ENCODE data around the gene CEBPZOS. TPM values are rescaled to one million over a fixed set of nuclear protein-coding genes. Genes with fewer than 3 reads are reported as not detected.
A peak's percentile ranks its signal among the peaks of the same experiment; 100 is the strongest.

The CEBPZOS gene
- total RNA-seq, 1 donor from 2014 or later: 61.3 TPM

- no peak overlapping the region for H3K4me3 ChIP-seq
- peaks cover 85% of the 10 kb centered on the region for H3K36me3 ChIP-seq
- H3K4me1 ChIP-seq: peaks cover 20% of the 10 kb centered on the region
- H3K27ac ChIP-seq (replicated peaks): peak overlapping the region; percentile 22
- TF ChIP-seq, protein P1, sequence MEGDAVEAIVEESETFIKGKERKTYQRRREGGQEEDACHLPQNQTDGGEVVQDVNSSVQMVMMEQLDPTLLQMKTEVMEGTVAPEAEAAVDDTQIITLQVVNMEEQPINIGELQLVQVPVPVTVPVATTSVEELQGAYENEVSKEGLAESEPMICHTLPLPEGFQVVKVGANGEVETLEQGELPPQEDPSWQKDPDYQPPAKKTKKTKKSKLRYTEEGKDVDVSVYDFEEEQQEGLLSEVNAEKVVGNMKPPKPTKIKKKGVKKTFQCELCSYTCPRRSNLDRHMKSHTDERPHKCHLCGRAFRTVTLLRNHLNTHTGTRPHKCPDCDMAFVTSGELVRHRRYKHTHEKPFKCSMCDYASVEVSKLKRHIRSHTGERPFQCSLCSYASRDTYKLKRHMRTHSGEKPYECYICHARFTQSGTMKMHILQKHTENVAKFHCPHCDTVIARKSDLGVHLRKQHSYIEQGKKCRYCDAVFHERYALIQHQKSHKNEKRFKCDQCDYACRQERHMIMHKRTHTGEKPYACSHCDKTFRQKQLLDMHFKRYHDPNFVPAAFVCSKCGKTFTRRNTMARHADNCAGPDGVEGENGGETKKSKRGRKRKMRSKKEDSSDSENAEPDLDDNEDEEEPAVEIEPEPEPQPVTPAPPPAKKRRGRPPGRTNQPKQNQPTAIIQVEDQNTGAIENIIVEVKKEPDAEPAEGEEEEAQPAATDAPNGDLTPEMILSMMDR (IDR thresholded peaks at IDR 0.05; ENCODE audit: borderline replicate concordance): no peak
- H3K27me3 ChIP-seq (ENCODE audit: low read depth): no peaks in the 10 kb centered on the region
- DNase-seq: no peak
- H3K9me3 ChIP-seq (replicated peaks): no peaks in the 10 kb centered on the region
- intact Hi-C loops (cut with micrococcal nuclease): no loop called here
These were observed 47.7 kb downstream of the CEBPZOS start for GRCh38 chr2:37244017-37244416.

GRCh38 chr2:37244755-37245154 lies 48.5 kb downstream of the CEBPZOS start:
- Histone ChIP-seq H3K4me3 (no peak overlapping the region), H3K27ac (replicated peaks) (no peak overlapping the region), H3K9me3 (replicated peaks) (no peaks in the 10 kb centered on the region), H3K4me1 (peaks cover 20% of the 10 kb centered on the region), H3K27me3 (ENCODE audit: low read depth) (no peaks in the 10 kb centered on the region), H3K36me3 (peaks cover 82% of the 10 kb centered on the region)
- intact Hi-C loops (cut with micrococcal nuclease): no loop called here
- TF ChIP-seq, protein P1 (IDR thresholded peaks at IDR 0.05; ENCODE audit: borderline replicate concordance): no peak
- DNase-seq: no peak

- H3K4me3 ChIP-seq: no peak overlapping the region
- H3K9me3 ChIP-seq (replicated peaks): no peaks in the 10 kb centered on the region
- no peaks in the 10 kb centered on the region for H3K27me3 ChIP-seq (ENCODE audit: low read depth)
- DNase-seq: no peak
- peaks cover 20% of the 10 kb centered on the region for H3K4me1 ChIP-seq
- intact Hi-C loops (cut with micrococcal nuclease): no loop called here
- TF ChIP-seq, protein P1 (IDR thresholded peaks at IDR 0.05; ENCODE audit: borderline replicate concordance): no peak
- H3K27ac ChIP-seq (replicated peaks): no peak overlapping the region
- H3K36me3 ChIP-seq: peaks cover 88% of the 10 kb centered on the region
These were observed 49.9 kb downstream of the CEBPZOS start for GRCh38 chr2:37246205-37246604.

DNA sequence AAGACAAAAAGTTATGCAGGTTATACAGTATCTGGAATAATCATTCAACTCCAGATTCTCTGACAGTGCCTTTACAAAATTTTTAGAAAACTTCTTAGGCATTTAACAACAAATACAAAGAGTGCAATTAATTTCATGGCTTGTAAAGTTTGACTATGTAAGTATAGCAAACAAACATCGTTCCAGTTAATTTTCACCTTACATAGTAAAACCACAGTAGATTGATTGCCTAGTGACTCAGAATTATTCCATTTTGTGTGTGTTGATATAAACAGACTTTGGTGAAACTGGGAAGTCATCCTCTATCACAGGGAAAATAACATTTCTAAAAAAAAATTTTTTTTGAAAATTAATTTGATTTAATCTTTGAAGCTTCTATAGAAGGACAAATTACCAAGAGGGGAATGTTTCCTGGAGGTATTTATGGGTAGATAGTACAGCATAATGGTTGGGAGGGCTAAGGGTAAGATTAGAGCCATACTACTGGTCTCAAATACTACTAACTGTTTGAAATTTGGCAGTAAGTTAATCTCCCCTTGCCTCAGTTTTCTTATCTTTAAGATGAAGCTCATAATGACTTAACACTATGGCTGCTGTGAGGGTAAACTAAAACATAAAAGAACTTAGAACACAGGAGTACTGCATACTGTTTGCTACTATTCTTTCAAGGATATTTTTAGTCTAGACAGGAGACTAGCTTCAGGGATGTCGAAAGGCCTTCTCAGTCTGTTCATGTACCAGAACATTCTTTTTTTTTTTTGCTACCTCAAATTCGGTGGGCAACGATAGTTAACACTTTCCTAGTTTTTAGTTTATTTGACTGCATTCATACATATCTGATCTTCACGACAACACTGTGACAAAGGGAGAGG lies 54.8 kb downstream of the CEBPZOS start:
- Histone ChIP-seq H3K27ac (replicated peaks) (no peak overlapping the region), H3K36me3 (peaks cover 91% of the 10 kb centered on the region), H3K27me3 (ENCODE audit: low read depth) (no peaks in the 10 kb centered on the region), H3K4me3 (no peak overlapping the region), H3K4me1 (no peaks in the 10 kb centered on the region), H3K9me3 (replicated peaks) (no peaks in the 10 kb centered on the region)
- intact Hi-C loops (cut with micrococcal nuclease): no loop called here
- no peak for DNase-seq
- TF ChIP-seq, protein P1 (IDR thresholded peaks at IDR 0.05; ENCODE audit: borderline replicate concordance): no peak

Other genes with a start within 250 kb of the CEBPZOS start
- 55.2 TPM for gene STRN, start 230.0 kb upstream of the CEBPZOS start, total RNA-seq
- gene HEATR5B, start 112.1 kb upstream of the CEBPZOS start, total RNA-seq: 20.0 TPM
- 6.3 TPM for gene GPATCH11, start 112.0 kb upstream of the CEBPZOS start, total RNA-seq
- 23.8 TPM for gene EIF2AK2, start 39.5 kb upstream of the CEBPZOS start, total RNA-seq
- not detected for gene SULT6B1, start 7.8 kb upstream of the CEBPZOS start, total RNA-seq
- 25.3 TPM for gene CEBPZ, start 35.1 kb downstream of the CEBPZOS start, total RNA-seq
- 27.5 TPM for gene NDUFAF7, start 35.2 kb downstream of the CEBPZOS start, total RNA-seq
- gene PRKD3, start 128.3 kb downstream of the CEBPZOS start, total RNA-seq: 14.8 TPM
- gene QPCT, start 148.1 kb downstream of the CEBPZOS start, total RNA-seq: 2.0 TPM

All from left ventricle myocardium inferior (tissue), 1 donor.